SK-N-MC (cell line): ENCODE data around the gene ELOVL3.

ENCODE experiments used
- DNase-seq: peaks from one replicate; pipeline ENCODE4 v3.0.0-alpha.2; 2011; ENCODE audit warnings: low read depth, low spot score
- H3K27ac ChIP-seq: fragments of 200-600 bp; sonication (generic); 2 replicates; pipeline ENCODE4 v1.5.1; 2016; ENCODE audit warnings: mixed run types
- H3K36me3 ChIP-seq: fragments of 200-600 bp; sonication (generic); 2 replicates; pipeline ENCODE4 v1.6.1; 2017; ENCODE audit warnings: antibody characterized with exemption, low read length, mixed read lengths; ENCODE audit not compliant: insufficient read depth
- H3K4me3 ChIP-seq: fragments of 200-600 bp; sonication (generic); 2 replicates; pipeline ENCODE4 v1.5.1; 2016
- H3K9ac ChIP-seq: fragments of 200-600 bp; sonication (generic); 2 replicates; pipeline ENCODE4 v1.8.0; 2017; ENCODE audit warnings: mixed run types, mixed read lengths; ENCODE audit not compliant: insufficient read length
- H3K9me3 ChIP-seq: fragments of 200-600 bp; sonication (generic); 2 replicates; pipeline ENCODE4 v1.6.1; 2017; ENCODE audit warnings: low read depth, mild to moderate bottlenecking, antibody characterized with exemption, low read length, moderate library complexity, mixed read lengths
- EZH2 ChIP-seq: fragments of 200-600 bp; sonication (generic); IDR thresholded peaks from one replicate; pipeline ENCODE4 v1.6.1; 2017; ENCODE audit warnings: antibody characterized with exemption
- FOXP2 ChIP-seq: optimal IDR thresholded peaks from 2 replicates; pipeline ENCODE3; 2011; ENCODE audit warnings: mild to moderate bottlenecking, moderate library complexity; ENCODE audit not compliant: insufficient read depth; ENCODE audit errors: extremely low read length, control extremely low read depth
- POLR2AphosphoS5 ChIP-seq: IDR thresholded peaks from 2 replicates; pipeline ENCODE4 v1.6.1; 2012; ENCODE audit warnings: mild to moderate bottlenecking, low read depth, low read length, borderline replicate concordance

Gene ELOVL3

DNA sequence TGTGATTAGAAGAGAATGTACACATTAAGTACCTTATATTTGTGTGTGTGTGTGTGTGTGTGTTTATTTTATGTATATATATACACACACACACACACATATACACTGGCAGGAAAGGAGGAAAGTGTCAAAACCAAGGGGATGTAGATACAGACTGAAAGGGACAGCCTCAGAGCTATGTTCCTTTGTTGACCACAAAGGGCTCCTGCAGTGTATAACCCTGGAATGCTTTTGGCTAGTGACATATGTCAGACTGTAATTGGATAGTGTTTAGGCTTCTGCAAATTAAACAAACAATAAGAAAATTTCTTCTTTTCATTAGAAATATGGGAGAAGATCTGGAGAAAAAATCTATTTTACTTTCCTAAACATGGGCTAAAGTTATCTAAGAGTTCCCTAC lies 35.1 kb downstream of the ELOVL3 start:
- no peak for DNase-seq
- Histone ChIP-seq H3K36me3 (peaks cover 9% of the 10 kb centered on the region; the same call in 1 of the 2 replicates), H3K9me3 (no peaks in the 10 kb centered on the region), H3K4me3 (no peak overlapping the region), H3K27ac (no peak overlapping the region), H3K9ac (no peak overlapping the region)
- TF ChIP-seq POLR2AphosphoS5 (no peak), EZH2 (no peak), FOXP2 (no peak)

GRCh38 chr10:102261842-102262241 lies 35.7 kb downstream of the ELOVL3 start:
- H3K9me3 ChIP-seq, result no peaks in the 10 kb centered on the region
- TF ChIP-seq EZH2 (no peak), FOXP2 (no peak), POLR2AphosphoS5 (no peak)
- DNase-seq, result no peak
- no peak overlapping the region for H3K9ac ChIP-seq
- H3K36me3 ChIP-seq, result peaks cover 9% of the 10 kb centered on the region; the same call in 1 of the 2 replicates
- no peak overlapping the region for H3K27ac ChIP-seq
- no peak overlapping the region for H3K4me3 ChIP-seq

DNA sequence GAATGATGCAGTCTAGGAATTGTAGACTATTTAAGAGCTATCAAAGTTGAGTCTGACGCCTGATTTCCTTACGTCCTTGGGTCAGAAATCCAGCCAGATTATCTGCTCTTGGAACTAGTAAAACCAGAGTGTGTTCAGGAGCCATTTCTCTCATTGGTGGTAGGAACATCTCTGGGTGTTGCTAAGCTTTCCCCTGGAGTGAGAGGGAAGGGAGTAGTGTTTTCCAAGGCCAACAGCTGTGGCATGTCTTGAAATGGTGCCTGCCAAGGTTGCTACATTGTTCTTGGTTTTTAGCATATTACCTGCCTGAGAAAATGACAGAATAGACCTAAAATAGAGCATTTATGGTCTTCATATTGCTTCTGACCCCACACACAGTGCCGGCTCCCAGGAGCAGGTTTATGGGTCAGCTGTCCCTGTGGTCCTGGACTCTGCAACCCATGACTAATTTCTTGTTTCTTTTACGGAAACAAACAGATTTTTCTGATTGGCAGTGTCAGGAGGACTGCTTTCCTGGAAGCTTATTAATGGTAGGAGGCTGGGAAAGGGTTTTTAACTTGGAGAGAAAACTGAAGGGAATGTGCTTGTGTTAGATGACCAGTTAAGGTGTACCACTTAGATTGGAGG lies 36.8 kb downstream of the ELOVL3 start:
- Histone ChIP-seq H3K9me3 (no peaks in the 10 kb centered on the region), H3K4me3 (no peak overlapping the region), H3K27ac (no peak overlapping the region), H3K36me3 (peaks cover 9% of the 10 kb centered on the region; the same call in 1 of the 2 replicates), H3K9ac (no peak overlapping the region)
- TF ChIP-seq FOXP2 (no peak), POLR2AphosphoS5 (no peak), EZH2 (no peak)
- DNase-seq, result no peak

DNA sequence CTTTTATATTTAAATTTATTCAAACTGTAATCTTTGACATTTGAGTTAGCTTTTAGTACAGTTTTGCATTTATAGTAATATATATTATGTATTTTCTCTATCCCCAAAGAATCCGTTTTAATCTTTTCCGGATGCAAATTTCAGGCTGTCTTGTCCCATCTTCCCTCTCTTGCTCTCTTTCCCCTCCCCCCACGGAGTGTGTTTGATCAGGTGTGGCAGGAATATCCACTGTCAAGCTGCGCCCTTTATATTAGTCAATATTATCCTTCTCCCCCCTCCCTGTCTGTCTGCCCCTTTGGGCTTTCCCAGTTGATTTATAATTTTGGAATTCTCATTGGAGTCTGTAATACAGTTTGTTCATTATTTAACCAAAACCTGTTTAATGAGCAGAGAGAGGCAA lies 38.3 kb downstream of the ELOVL3 start:
- H3K36me3 ChIP-seq, result peaks cover 9% of the 10 kb centered on the region; the same call in 1 of the 2 replicates

GRCh38 chr10:102266670-102267069 lies 40.6 kb downstream of the ELOVL3 start:
- no peak for TF ChIP-seq POLR2AphosphoS5
- no peak for TF ChIP-seq EZH2
- TF ChIP-seq FOXP2, result no peak
- H3K4me3 ChIP-seq, result no peak overlapping the region
- no peaks in the 10 kb centered on the region for H3K9me3 ChIP-seq
- DNase-seq, result no peak
- H3K36me3 ChIP-seq, result peaks cover 6% of the 10 kb centered on the region; the same call in 1 of the 2 replicates
- H3K27ac ChIP-seq, result no peak overlapping the region
- no peak overlapping the region for H3K9ac ChIP-seq

More for the DNA sequence above, 38.3 kb downstream of the ELOVL3 start:
- Histone ChIP-seq H3K9me3 (no peaks in the 10 kb centered on the region), H3K27ac (no peak overlapping the region), H3K9ac (no peak overlapping the region), H3K4me3 (no peak overlapping the region)
- DNase-seq, result no peak
- TF ChIP-seq FOXP2, result no peak
- no peak for TF ChIP-seq POLR2AphosphoS5
- no peak for TF ChIP-seq EZH2

- H3K9me3 ChIP-seq, result no peaks in the 10 kb centered on the region
- no peak for DNase-seq
- no peak overlapping the region for H3K9ac ChIP-seq
- TF ChIP-seq EZH2, result no peak
- no peak for TF ChIP-seq FOXP2
- TF ChIP-seq POLR2AphosphoS5, result no peak
- H3K36me3 ChIP-seq, result no peaks in the 10 kb centered on the region
- H3K4me3 ChIP-seq, result no peak overlapping the region
- H3K27ac ChIP-seq, result no peak overlapping the region
Observed at GRCh38 chr10:102267748-102268147, 41.6 kb downstream of the ELOVL3 start.

GRCh38 chr10:102268375-102268888 lies 42.3 kb downstream of the ELOVL3 start:
- H3K9me3 ChIP-seq, result no peaks in the 10 kb centered on the region
- DNase-seq, result no peak
- no peak overlapping the region for H3K9ac ChIP-seq
- TF ChIP-seq POLR2AphosphoS5, result no peak
- TF ChIP-seq EZH2, result no peak
- no peak for TF ChIP-seq FOXP2
- no peak overlapping the region for H3K27ac ChIP-seq
- H3K4me3 ChIP-seq, result no peak overlapping the region
- H3K36me3 ChIP-seq, result no peaks in the 10 kb centered on the region

DNA sequence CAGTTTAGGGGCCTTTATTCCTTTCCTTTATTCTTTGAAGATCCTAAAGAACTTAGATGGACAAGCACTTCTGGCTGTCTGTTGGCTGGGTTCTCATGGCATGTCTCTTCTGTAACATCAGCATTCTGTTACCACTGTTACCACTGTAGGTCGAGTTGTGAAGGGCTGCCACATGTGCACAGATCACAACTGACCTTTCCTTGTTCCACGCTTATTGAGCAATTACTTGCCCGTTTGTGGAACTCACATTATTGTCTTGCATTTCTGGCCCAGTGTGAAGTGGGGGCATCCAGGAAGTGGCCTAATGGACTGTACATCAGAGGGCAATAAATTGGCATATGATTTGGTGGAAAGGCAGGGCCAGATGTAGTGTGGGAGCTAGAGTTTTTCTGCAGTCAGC lies 42.9 kb downstream of the ELOVL3 start:
- DNase-seq, result no peak
- no peak overlapping the region for H3K9ac ChIP-seq
- no peak overlapping the region for H3K4me3 ChIP-seq
- no peak overlapping the region for H3K27ac ChIP-seq
- no peaks in the 10 kb centered on the region for H3K9me3 ChIP-seq
- H3K36me3 ChIP-seq, result no peaks in the 10 kb centered on the region
- TF ChIP-seq FOXP2, result no peak
- no peak for TF ChIP-seq POLR2AphosphoS5

- no peak for DNase-seq
- no peak overlapping the region for H3K4me3 ChIP-seq
- no peak for TF ChIP-seq POLR2AphosphoS5
- TF ChIP-seq FOXP2, result no peak
- TF ChIP-seq EZH2, result no peak
- no peak overlapping the region for H3K27ac ChIP-seq
- no peaks in the 10 kb centered on the region for H3K9me3 ChIP-seq
- no peak overlapping the region for H3K9ac ChIP-seq
- no peaks in the 10 kb centered on the region for H3K36me3 ChIP-seq
Observed at GRCh38 chr10:102274062-102274461, 48.0 kb downstream of the ELOVL3 start.
